ENCODE data around the gene DENND6A.
A peak's percentile ranks its signal among the peaks of the same experiment; 100 is the strongest.
"Not testable (repeated sequence)": the region's sequence is repeated elsewhere in the genome, so short reads cannot be mapped to it uniquely, and the experiment has no call there.

Gene DENND6A

GRCh38 chr3:57699591-57699990 lies 6.7 kb upstream of the DENND6A start:
- Histone ChIP-seq H3K36me3 (ENCODE audit: control insufficient read depth, insufficient read depth, low read length) (no peaks in the 10 kb centered on the region), H3K27ac (no peak overlapping the region), H3K79me2 (no peaks in the 10 kb centered on the region), H3K4me2 (ENCODE audit: low read length) (no peak overlapping the region), H3K4me3 (ENCODE audit: low read depth, low read length) (no peak overlapping the region), H3K4me1 (no peaks in the 10 kb centered on the region), H3K27me3 (ENCODE audit: control insufficient read depth, insufficient read depth, low read length) (no peaks in the 10 kb centered on the region), H3K9ac (no peak overlapping the region), H2AFZ (no peak overlapping the region), H3K9me3 (ENCODE audit: control insufficient read depth, low read length) (no peaks in the 10 kb centered on the region)
- TF ChIP-seq, protein P1, sequence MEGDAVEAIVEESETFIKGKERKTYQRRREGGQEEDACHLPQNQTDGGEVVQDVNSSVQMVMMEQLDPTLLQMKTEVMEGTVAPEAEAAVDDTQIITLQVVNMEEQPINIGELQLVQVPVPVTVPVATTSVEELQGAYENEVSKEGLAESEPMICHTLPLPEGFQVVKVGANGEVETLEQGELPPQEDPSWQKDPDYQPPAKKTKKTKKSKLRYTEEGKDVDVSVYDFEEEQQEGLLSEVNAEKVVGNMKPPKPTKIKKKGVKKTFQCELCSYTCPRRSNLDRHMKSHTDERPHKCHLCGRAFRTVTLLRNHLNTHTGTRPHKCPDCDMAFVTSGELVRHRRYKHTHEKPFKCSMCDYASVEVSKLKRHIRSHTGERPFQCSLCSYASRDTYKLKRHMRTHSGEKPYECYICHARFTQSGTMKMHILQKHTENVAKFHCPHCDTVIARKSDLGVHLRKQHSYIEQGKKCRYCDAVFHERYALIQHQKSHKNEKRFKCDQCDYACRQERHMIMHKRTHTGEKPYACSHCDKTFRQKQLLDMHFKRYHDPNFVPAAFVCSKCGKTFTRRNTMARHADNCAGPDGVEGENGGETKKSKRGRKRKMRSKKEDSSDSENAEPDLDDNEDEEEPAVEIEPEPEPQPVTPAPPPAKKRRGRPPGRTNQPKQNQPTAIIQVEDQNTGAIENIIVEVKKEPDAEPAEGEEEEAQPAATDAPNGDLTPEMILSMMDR (IDR thresholded peaks at IDR 0.05) = no peak

GRCh38 chr3:57696801-57697321 lies 4.0 kb upstream of the DENND6A start:
- H3K9ac ChIP-seq = no peak overlapping the region
- TF ChIP-seq, protein P1 (IDR thresholded peaks at IDR 0.05) = no peak
- no peak overlapping the region for H3K27ac ChIP-seq

GRCh38 chr3:57694146-57694545 lies 1.3 kb upstream of the DENND6A start:
- H3K36me3 ChIP-seq (ENCODE audit: control insufficient read depth, insufficient read depth, low read length) = no peaks in the 10 kb centered on the region
- H3K4me2 ChIP-seq (ENCODE audit: low read length) = no peak overlapping the region
- no peaks in the 10 kb centered on the region for H3K27me3 ChIP-seq (ENCODE audit: control insufficient read depth, insufficient read depth, low read length)
- H3K27ac ChIP-seq = no peak overlapping the region
- H3K4me3 ChIP-seq (ENCODE audit: low read depth, low read length) = no peak overlapping the region
- TF ChIP-seq, protein P1 (IDR thresholded peaks at IDR 0.05) = no peak
- H3K9me3 ChIP-seq (ENCODE audit: control insufficient read depth, low read length) = no peaks in the 10 kb centered on the region
- no peak overlapping the region for H2AFZ ChIP-seq
- H3K79me2 ChIP-seq = peaks cover 14% of the 10 kb centered on the region
- H3K4me1 ChIP-seq = peaks cover 3% of the 10 kb centered on the region
- no peak overlapping the region for H3K9ac ChIP-seq

More at GRCh38 chr3:57696801-57697321, 4.0 kb upstream of the DENND6A start:
- Histone ChIP-seq H3K4me3 (ENCODE audit: low read depth, low read length) (no peak overlapping the region), H2AFZ (no peak overlapping the region), H3K4me2 (ENCODE audit: low read length) (no peak overlapping the region), H3K9me3 (ENCODE audit: control insufficient read depth, low read length) (no peaks in the 10 kb centered on the region), H3K79me2 (no peaks in the 10 kb centered on the region), H3K27me3 (ENCODE audit: control insufficient read depth, insufficient read depth, low read length) (no peaks in the 10 kb centered on the region), H3K36me3 (ENCODE audit: control insufficient read depth, insufficient read depth, low read length) (no peaks in the 10 kb centered on the region), H3K4me1 (no peaks in the 10 kb centered on the region)

DNA sequence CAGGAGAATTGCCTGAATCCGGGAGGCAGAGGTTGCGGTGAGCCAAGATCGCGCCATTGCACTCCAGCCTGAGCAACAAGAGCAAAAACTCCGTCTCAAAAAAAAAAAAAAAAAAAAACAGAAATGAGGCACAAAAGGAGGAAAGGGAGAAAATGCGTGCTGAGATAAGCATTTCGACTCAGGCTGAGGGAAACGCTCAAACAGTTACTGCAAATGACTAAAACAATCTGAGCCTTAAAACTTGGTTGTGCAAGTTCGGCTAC lies 813 bp downstream of the DENND6A start:
- H3K9me3 ChIP-seq (ENCODE audit: control insufficient read depth, low read length); H3K36me3 ChIP-seq (ENCODE audit: control insufficient read depth, insufficient read depth, low read length); H3K27me3 ChIP-seq (ENCODE audit: control insufficient read depth, insufficient read depth, low read length); H3K9ac ChIP-seq; H3K4me1 ChIP-seq: not testable (repeated sequence)
- Histone ChIP-seq H3K27ac (peak overlapping the region; percentile 87), H3K4me2 (ENCODE audit: low read length) (peak overlapping the region; percentile 92), H3K79me2 (peaks cover 24% of the 10 kb centered on the region), H2AFZ (peak overlapping the region; percentile 95), H3K4me3 (ENCODE audit: low read depth, low read length) (peak overlapping the region; percentile 91)

DNA sequence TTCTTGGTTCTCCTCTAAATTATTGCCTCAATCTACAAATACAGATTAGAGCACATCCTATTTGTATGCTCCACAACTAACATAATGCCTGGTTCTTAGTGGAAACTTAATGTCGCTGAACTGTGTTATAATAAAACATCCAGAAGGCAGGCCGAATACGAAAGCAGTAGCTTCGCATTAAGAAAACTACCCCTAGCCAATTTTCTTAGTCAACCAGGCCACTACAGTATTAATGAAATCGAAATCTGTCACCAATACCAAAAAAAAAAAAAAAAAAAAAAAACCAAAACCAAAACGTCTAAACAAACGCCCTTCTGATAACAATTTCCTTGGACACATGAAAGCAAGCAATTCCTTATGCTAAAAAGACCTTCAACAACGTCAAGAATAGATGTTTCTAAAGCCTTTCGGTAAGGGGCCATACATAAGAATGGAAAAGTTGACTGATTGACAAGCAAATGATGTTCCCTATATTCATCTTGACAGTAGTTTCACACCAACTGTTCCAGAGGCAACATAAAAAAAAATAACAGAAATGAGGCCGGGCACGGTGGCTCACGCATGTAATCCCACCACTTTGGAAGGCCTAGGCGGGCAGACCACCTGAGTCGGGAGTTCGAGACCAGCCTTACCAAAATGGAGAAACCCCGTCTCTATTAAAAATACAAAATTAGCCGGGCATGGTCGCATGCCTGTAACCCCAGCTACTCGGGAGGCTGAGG lies 1.3 kb downstream of the DENND6A start:
- Histone ChIP-seq H3K27me3 (ENCODE audit: control insufficient read depth, insufficient read depth, low read length) (no peaks in the 10 kb centered on the region), H3K4me2 (ENCODE audit: low read length) (peak overlapping the region; percentile 92), H3K27ac (peak overlapping the region; percentile 87), H3K79me2 (peaks cover 29% of the 10 kb centered on the region), H3K9ac (no peak overlapping the region), H3K4me3 (ENCODE audit: low read depth, low read length) (peak overlapping the region; percentile 91), H2AFZ (peak overlapping the region; percentile 95), H3K4me1 (peaks cover 3% of the 10 kb centered on the region), H3K9me3 (ENCODE audit: control insufficient read depth, low read length) (no peaks in the 10 kb centered on the region), H3K36me3 (ENCODE audit: control insufficient read depth, insufficient read depth, low read length) (no peaks in the 10 kb centered on the region)
- TF ChIP-seq, protein P1 (IDR thresholded peaks at IDR 0.05) = no peak
